Airway epithelial cell (primary cell): ENCODE results near the gene ZBTB16. TPM values are rescaled to one million over a fixed set of nuclear protein-coding genes. Genes with fewer than 3 reads are reported as not detected.

Source experiments
- total RNA-seq: library from RNA; depleted of rRNA; stranded (reverse); fragments of >200 nt; gene quantifications from 2 replicates; pipeline ENCODE4 v1.2.3, GENCODE V29; 2015

The ZBTB16 gene
- total RNA-seq: 3.6 and 5.1 TPM in 2 replicates

GRCh38 chr11:114059278-114059983, at the start of gene ZBTB16:
TSS of gene ZBTB16 (plus strand) at chr11:114059711. CDS start at chr11:114063301, 3,590 bp downstream.

DNA sequence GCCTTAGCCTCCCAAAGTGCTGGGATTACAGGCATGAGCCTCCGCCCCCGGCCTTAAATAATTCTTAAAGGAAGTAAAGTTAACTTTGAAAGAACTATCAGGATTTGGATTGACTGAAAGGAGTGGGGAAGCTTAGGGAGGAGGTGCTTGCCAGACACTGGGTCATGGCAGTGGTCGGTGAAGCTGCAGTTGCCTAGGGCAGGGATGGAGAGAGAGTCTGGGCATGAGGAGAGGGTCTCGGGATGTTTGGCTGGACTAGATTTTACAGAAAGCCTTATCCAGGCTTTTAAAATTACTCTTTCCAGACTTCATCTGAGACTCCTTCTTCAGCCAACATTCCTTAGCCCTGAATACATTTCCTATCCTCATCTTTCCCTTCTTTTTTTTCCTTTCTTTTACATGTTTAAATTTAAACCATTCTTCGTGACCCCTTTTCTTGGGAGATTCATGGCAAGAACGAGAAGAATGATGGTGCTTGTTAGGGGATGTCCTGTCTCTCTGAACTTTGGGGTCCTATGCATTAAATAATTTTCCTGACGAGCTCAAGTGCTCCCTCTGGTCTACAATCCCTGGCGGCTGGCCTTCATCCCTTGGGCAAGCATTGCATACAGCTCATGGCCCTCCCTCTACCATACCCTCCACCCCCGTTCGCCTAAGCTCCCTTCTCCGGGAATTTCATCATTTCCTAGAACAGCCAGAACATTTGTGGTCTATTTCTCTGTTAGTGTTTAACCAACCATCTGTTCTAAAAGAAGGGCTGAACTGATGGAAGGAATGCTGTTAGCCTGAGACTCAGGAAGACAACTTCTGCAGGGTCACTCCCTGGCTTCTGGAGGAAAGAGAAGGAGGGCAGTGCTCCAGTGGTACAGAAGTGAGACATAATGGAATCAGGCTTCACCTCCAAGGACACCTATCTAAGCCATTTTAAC, 236.4 kb downstream of the ZBTB16 start, which contains the start of gene NNMT:
Gene NNMT (plus strand): TSS at position 724 of the 929 bp plus-strand sequence. CDS start 158 bp downstream, at position 882.

Other genes with a start within 250 kb of the ZBTB16 start
- 21.6 and 23.8 TPM in 2 replicates for gene USP28, start 184.1 kb upstream of the ZBTB16 start, total RNA-seq
- not detected in 2 replicates for gene HTR3B, start 154.9 kb upstream of the ZBTB16 start, total RNA-seq
- not detected in 2 replicates for gene HTR3A, start 84.6 kb upstream of the ZBTB16 start, total RNA-seq
- 3.7 and 5.4 TPM in 2 replicates for gene NNMT, start 236.7 kb downstream of the ZBTB16 start, total RNA-seq